MCF 10A (cell line): ENCODE results near the gene CXCR4. TPM values are rescaled to one million over a fixed set of nuclear protein-coding genes. Genes with fewer than 3 reads are reported as not detected.
"Not testable (repeated sequence)": the region's sequence is repeated elsewhere in the genome, so short reads cannot be mapped to it uniquely, and the experiment has no call there.

Experiments
- BruUV-seq: library from RNA; stranded (reverse); fragments of 400-500 nt; replicated peaks from 2 replicates; lab custom pipeline; 2021; lab: Mats Ljungman, UMichigan
- CTCF ChIA-PET: fragments of 300-600 bp; sonication (Branson Sonifier 250); formaldehyde crosslinking; extraction: SDS; loops from one replicate; lab custom pipeline; 2021; ENCODE audit warnings: antibody characterized with exemption, inconsistent platforms; lab: Yijun Ruan, JAX
- POLR2A ChIA-PET: fragments of 300-600, 350-650 bp; sonication (Branson Sonifier 250); formaldehyde crosslinking; extraction: SDS; loops from one replicate; lab custom pipeline; 2020; ENCODE audit warnings: antibody characterized with exemption, inconsistent platforms; lab: Yijun Ruan, JAX
- DNase-seq: peaks from one replicate; pipeline ENCODE4 v3.0.0-alpha.2; 2018; ENCODE audit not compliant: unreplicated experiment
- H3K27ac Mint-ChIP-seq: one replicate; pipeline ENCODE4 v1.8.0; 2022; ENCODE audit warnings: mild to moderate bottlenecking, low read depth, mixed read lengths; ENCODE audit not compliant: unreplicated experiment
- H3K27me3 Mint-ChIP-seq: one replicate; pipeline ENCODE4 v1.8.0; 2022; ENCODE audit warnings: mixed read lengths; ENCODE audit not compliant: insufficient read depth, unreplicated experiment
- H3K36me3 Mint-ChIP-seq: one replicate; pipeline ENCODE4 v1.8.0; 2022; ENCODE audit warnings: mild to moderate bottlenecking, moderate library complexity, mixed read lengths; ENCODE audit not compliant: insufficient read depth, unreplicated experiment
- H3K4me1 Mint-ChIP-seq: one replicate; pipeline ENCODE4 v1.8.0; 2022; ENCODE audit warnings: mixed read lengths; ENCODE audit not compliant: insufficient read depth, unreplicated experiment
- H3K4me3 Mint-ChIP-seq: one replicate; pipeline ENCODE4 v1.8.0; 2022; ENCODE audit warnings: mild to moderate bottlenecking, moderate library complexity, mixed read lengths; ENCODE audit not compliant: unreplicated experiment
- H3K9me3 Mint-ChIP-seq: one replicate; pipeline ENCODE4 v1.8.0; 2022; ENCODE audit warnings: mixed read lengths; ENCODE audit not compliant: unreplicated experiment
- CTCF ChIP-seq: fragments of 200-600 bp; IDR thresholded peaks from one replicate; pipeline ENCODE4 v1.8.0; 2022; ENCODE audit warnings: antibody characterized with exemption, mild to moderate bottlenecking; ENCODE audit not compliant: unreplicated experiment
- intact Hi-C: fragments of 100-400 bp; cut with micrococcal nuclease; formaldehyde crosslinking; loops from 2 replicates; pipeline ENCODE4 v1.14.1; 2022
- total RNA-seq: library from RNA; stranded (reverse); gene quantifications from 2 replicates; pipeline ENCODE4 v1.2.3, GENCODE V29; 2022

The CXCR4 gene
- total RNA-seq, 1 experiment from 2014 or later, result 1.1 TPM

- no peak overlapping the region for H3K27ac Mint-ChIP-seq
- no peak for TF ChIP-seq CTCF
- H3K9me3 Mint-ChIP-seq, result peaks cover 9% of the 10 kb centered on the region
- intact Hi-C loops, result no loop called here
- POLR2A ChIA-PET, result no interaction called here
- H3K36me3 Mint-ChIP-seq, result no peaks in the 10 kb centered on the region
- no TSS peak for BruUV-seq
- no peaks in the 10 kb centered on the region for H3K4me1 Mint-ChIP-seq
- H3K4me3 Mint-ChIP-seq, result no peak overlapping the region
- no peak for DNase-seq
- H3K27me3 Mint-ChIP-seq, result no peaks in the 10 kb centered on the region
- CTCF ChIA-PET, result no interaction called here
Observed at GRCh38 chr2:136077107-136077506, 40.8 kb downstream of the CXCR4 start.

- no peak for DNase-seq
- Mint-ChIP-seq H3K9me3 (peaks cover 22% of the 10 kb centered on the region), H3K4me1 (no peaks in the 10 kb centered on the region), H3K4me3 (no peak overlapping the region), H3K36me3 (peaks cover 7% of the 10 kb centered on the region), H3K27ac (no peak overlapping the region), H3K27me3 (no peaks in the 10 kb centered on the region)
- ChIA-PET CTCF (interaction anchor here (0.5 kb wide), 1 partner anchor 318 kb away, joined by 3 read pairs; no protein-coding TSS in a partner anchor), POLR2A (no interaction called here)
- intact Hi-C loops, result no loop called here
- BruUV-seq, result no TSS peak
- no peak for TF ChIP-seq CTCF
Observed at GRCh38 chr2:136075476-136075875, 42.5 kb downstream of the CXCR4 start.

GRCh38 chr2:136072621-136073020 is 45.3 kb downstream of the CXCR4 start:
- Mint-ChIP-seq H3K27ac (no peak overlapping the region), H3K4me1 (no peaks in the 10 kb centered on the region), H3K27me3 (no peaks in the 10 kb centered on the region), H3K4me3 (no peak overlapping the region), H3K36me3 (peaks cover 7% of the 10 kb centered on the region), H3K9me3 (peaks cover 22% of the 10 kb centered on the region)
- no peak for TF ChIP-seq CTCF
- CTCF ChIA-PET, result interaction anchor here (0.9 kb wide), 1 partner anchor 1068 kb away, joined by 3 read pairs; no protein-coding TSS in a partner anchor
- POLR2A ChIA-PET, result no interaction called here
- intact Hi-C loops, result no loop called here
- BruUV-seq, result no TSS peak
- DNase-seq, result no peak

- H3K4me1 Mint-ChIP-seq, BruUV-seq, H3K27me3 Mint-ChIP-seq, H3K36me3 Mint-ChIP-seq, H3K4me3 Mint-ChIP-seq, POLR2A ChIA-PET, intact Hi-C loops, H3K27ac Mint-ChIP-seq, DNase-seq: not testable (repeated sequence)
- CTCF ChIA-PET, result interaction anchor here (0.6 to 0.8 kb wide), 2 partner anchors 41 to 237 kb away, joined by 3 to 4 read pairs; no protein-coding TSS in a partner anchor
- peaks cover 22% of the 10 kb centered on the region for H3K9me3 Mint-ChIP-seq
Observed at GRCh38 chr2:136071887-136072286, 46.1 kb downstream of the CXCR4 start.

GRCh38 chr2:136070913-136071312 is 47.0 kb downstream of the CXCR4 start:
- BruUV-seq, result no TSS peak
- H3K36me3 Mint-ChIP-seq, result peaks cover 7% of the 10 kb centered on the region
- peaks cover 22% of the 10 kb centered on the region for H3K9me3 Mint-ChIP-seq
- no peak for DNase-seq
- TF ChIP-seq CTCF, result no peak
- peaks cover 2% of the 10 kb centered on the region for H3K27me3 Mint-ChIP-seq
- POLR2A ChIA-PET, result interaction anchor here (0.6 kb wide), 1 partner anchor 1375 kb away, joined by 3 read pairs; no protein-coding TSS in a partner anchor
- H3K27ac Mint-ChIP-seq, result no peak overlapping the region
- intact Hi-C loops, result no loop called here
- no peaks in the 10 kb centered on the region for H3K4me1 Mint-ChIP-seq
- CTCF ChIA-PET, result no interaction called here
- no peak overlapping the region for H3K4me3 Mint-ChIP-seq
